ENCODE measurements around the gene CCDC24. TPM values are rescaled to one million over a fixed set of nuclear protein-coding genes. Genes with fewer than 3 reads are reported as not detected.

Gene CCDC24
- total RNA-seq, 6 donors from 2014 or later: 7.3 to 14.5 (median 10.0) TPM

DNA sequence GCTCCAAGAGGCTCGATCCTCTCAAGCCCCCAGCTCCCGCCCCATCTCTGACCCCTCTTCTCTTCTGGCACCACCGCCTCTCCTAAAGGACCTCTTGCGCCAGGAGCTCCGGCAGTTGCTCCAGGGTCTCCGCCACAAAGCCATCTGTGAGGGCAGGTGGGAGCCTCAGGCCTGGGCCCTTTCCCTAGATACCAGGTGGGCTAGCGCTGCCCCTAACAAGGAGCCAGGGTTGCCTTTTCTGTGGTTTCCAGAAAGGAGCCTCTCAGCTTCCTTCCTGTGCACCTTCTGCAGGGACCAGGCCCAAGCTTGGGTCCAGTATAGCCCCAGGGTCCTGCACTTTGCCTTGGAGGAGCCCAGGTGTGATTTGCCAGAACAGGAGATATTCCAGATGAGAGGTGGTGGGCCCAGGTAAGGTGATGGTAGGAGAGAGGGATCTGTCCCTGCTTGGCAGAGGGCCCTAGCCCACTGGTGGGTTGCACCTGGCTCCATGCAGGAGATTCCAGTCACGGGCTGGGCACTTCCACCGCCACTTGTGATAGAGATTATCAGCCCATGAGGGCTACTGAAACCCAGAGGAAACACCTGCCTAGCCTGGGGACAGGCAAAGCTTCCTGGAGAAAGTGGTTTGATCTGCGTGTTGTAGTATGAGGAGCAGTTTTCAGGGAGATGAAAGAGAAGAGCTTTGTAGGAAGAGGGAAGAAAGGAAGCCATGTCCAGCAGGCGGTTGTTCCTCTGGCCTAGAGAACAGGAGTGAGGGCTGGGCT is 1.0 kb downstream of the CCDC24 start:
- H3K36me3 ChIP-seq: no peaks in the 10 kb centered on the region
- no peaks in the 10 kb centered on the region for H3K9me3 ChIP-seq
- no peak for ATAC-seq (ENCODE audit: low FRiP score in 2 of 2)
- 45% methylated on average over 10 to 11 of the region's 11 CpGs for WGBS, 2 donors
- no peak for TF ChIP-seq CTCF (IDR thresholded peaks at IDR 0.05)
- peak overlapping the region; percentile 66 to 82 (median 78) for H3K4me3 ChIP-seq
- peak overlapping the region; percentile 74 to 85 (median 80) for H3K27ac ChIP-seq
- peaks cover 14 to 20% (median 15%) of the 10 kb centered on the region in 4 donors for H3K4me1 ChIP-seq
- no peak for DNase-seq
- H3K27me3 ChIP-seq: no peaks in the 10 kb centered on the region

DNA sequence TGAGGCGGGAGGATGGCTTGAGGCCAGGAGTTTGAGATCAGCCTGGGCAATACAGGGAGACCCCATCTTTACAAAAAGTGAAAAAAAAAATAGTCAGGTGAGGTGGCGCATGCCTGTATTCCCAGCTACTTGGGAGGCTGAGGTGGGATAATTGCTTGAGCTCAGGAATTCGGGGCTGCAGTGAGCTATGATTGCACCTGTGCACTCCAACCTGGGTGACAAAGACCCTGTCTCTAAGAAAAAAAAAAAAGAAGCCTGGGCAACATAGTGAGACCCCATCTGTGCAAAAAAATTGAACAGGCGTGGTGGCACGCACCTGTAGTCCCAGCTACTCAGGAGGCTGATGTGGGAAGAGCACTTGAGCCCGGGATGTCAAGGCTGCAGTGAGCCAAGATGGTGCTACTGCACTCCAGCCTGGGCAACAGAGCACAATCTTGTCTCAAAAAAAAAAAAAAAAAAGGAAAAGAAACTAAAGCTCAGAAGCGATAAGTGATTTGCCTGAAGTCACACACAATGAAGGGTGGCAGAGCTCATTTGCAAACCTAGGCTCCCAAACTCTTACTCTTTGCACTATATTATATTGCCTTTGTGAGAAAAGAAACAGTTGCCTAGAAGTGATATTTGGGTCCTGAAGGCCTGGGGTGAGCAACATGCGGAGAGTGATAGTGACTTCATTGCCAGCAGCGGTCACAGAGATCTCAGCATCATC is 2.0 kb downstream of the CCDC24 start:
- H3K9me3 ChIP-seq: no peaks in the 10 kb centered on the region
- H3K36me3 ChIP-seq: no peaks in the 10 kb centered on the region
- ATAC-seq (ENCODE audit: low FRiP score in 2 of 2) (no peak), DNase-seq (no peak)
- H3K27me3 ChIP-seq: no peaks in the 10 kb centered on the region
- WGBS, 2 donors: 89 to 95% methylated on average over 9 of the region's 9 CpGs
- no peak overlapping the region for H3K27ac ChIP-seq
- peaks cover 14 to 20% (median 15%) of the 10 kb centered on the region in 4 donors for H3K4me1 ChIP-seq
- no peak overlapping the region for H3K4me3 ChIP-seq
- no peak for TF ChIP-seq EP300 (IDR thresholded peaks at IDR 0.05)
- no peak for TF ChIP-seq POLR2AphosphoS5 (IDR thresholded peaks at IDR 0.05)
- no peak for TF ChIP-seq CTCF (IDR thresholded peaks at IDR 0.05)
- no peak for TF ChIP-seq POLR2A (IDR thresholded peaks at IDR 0.05)

DNA sequence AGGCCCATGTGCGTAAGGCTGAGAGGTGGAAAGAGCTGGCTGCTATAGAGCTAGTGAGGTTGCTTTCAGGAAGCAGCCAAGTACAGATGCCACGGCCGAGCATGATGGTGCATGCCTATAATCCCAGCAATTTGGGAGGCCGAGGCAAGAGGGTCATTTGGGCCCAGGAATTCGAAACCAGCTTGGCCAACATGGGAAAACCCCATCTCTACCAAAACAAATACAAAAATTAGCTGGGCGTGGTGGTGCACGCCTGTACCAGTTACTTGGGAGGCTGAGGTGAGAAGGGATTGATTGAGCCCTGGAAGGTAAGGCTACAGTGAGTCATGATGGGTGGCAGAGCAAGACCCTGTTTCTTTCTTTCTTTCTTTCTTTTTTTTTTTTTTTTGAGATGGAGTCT is 2.7 kb downstream of the CCDC24 start:
- DNase-seq (no peak), ATAC-seq (ENCODE audit: low FRiP score in 2 of 2) (no peak)
- H3K36me3 ChIP-seq: no peaks in the 10 kb centered on the region
- 88% methylated on average over 7 of the region's 7 CpGs for WGBS, 2 donors
- H3K27ac ChIP-seq: no peak overlapping the region
- H3K27me3 ChIP-seq: no peaks in the 10 kb centered on the region
- TF ChIP-seq EP300 (IDR thresholded peaks at IDR 0.05): no peak
- no peak overlapping the region for H3K4me3 ChIP-seq
- H3K4me1 ChIP-seq: peaks cover 14 to 20% (median 15%) of the 10 kb centered on the region in 4 donors
- no peaks in the 10 kb centered on the region for H3K9me3 ChIP-seq

GRCh38 chr1:43994794-43995790 is 3.7 kb downstream of the CCDC24 start:
- Histone ChIP-seq H3K27ac (no peak overlapping the region), H3K4me1 (peaks cover 14 to 20% (median 15%) of the 10 kb centered on the region in 4 donors), H3K36me3 (peaks cover 0 to 10% (median 5%) of the 10 kb centered on the region in 4 donors), H3K4me3 (no peak overlapping the region), H3K27me3 (no peaks in the 10 kb centered on the region), H3K9me3 (no peaks in the 10 kb centered on the region)
- TF ChIP-seq CTCF (IDR thresholded peaks at IDR 0.05) (no peak), POLR2A (IDR thresholded peaks at IDR 0.05) (no peak), EP300 (IDR thresholded peaks at IDR 0.05) (no peak), POLR2AphosphoS5 (IDR thresholded peaks at IDR 0.05) (no peak)
- ATAC-seq (ENCODE audit: low FRiP score in 2 of 2): no peak
- 74 to 78% methylated on average over 8 to 15 of the region's 15 CpGs for WGBS, 2 donors
- DNase-seq: peak in 1 of 2 donors; percentile 45
